ENCODE data around the gene RPL3. TPM values are rescaled to one million over a fixed set of nuclear protein-coding genes. Genes with fewer than 3 reads are reported as not detected.
"Not testable (repeated sequence)": the region's sequence is repeated elsewhere in the genome, so short reads cannot be mapped to it uniquely, and the experiment has no call there.

Gene RPL3
- total RNA-seq, 4 donors from 2014 or later: 1,543 to 2,117 (median 1,973) TPM

GRCh38 chr22:39345231-39345630, 25.8 kb upstream of the RPL3 start:
- DNase-seq (ENCODE audit: low spot score) (no peak), ATAC-seq (ENCODE audit: low FRiP score) (no peak)
- TF ChIP-seq CTCF (IDR thresholded peaks at IDR 0.05): no peak

GRCh38 chr22:39344046-39344390, 24.6 kb upstream of the RPL3 start:
- no peak for DNase-seq (ENCODE audit: low spot score)
- no peak for ATAC-seq (ENCODE audit: low FRiP score)
- no peak for TF ChIP-seq CTCF (IDR thresholded peaks at IDR 0.05)

DNA sequence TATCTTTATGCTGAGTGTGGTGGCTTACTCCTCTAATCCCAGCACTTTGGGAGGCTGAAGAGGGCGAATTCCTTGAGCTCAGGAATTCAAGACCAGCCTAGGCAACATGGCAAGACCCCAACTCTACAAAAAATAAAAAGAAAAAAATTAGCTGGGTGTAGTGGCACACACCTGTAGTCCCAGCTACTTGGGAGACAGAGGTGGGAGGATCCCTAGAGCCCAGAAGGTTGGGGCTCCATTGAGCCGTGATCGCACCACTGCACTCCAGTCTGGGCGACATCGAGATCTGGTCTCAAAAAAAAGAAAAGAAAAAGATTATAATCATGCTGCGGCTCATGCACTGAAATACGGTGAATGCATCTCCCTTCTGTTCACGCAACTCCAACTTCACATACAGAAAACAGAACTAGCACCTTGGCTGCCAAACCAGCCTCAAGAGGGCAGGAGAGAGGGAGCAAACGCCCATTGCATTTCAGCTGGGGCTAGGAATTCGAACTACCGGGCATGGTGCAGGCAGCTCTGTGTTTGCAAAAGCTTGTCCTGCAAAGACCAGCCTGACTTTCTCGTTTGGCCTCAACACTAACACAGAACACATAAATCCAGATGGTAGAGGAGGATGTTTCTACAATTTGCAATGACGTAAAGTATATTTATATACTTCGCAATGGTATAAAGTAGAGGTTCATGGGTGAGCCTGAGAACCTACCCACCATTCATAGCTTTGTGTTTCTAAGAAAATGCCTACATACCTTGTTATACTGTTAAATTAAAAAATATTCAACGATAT, 24.0 kb upstream of the RPL3 start:
- ATAC-seq (ENCODE audit: low FRiP score) (peak; percentile 74), DNase-seq (ENCODE audit: low spot score) (no peak)
- TF ChIP-seq CTCF (IDR thresholded peaks at IDR 0.05): no peak

GRCh38 chr22:39341179-39341578, 21.8 kb upstream of the RPL3 start:
- DNase-seq (ENCODE audit: low spot score) (no peak), ATAC-seq (ENCODE audit: low FRiP score) (no peak)
- TF ChIP-seq CTCF (IDR thresholded peaks at IDR 0.05): no peak

DNA sequence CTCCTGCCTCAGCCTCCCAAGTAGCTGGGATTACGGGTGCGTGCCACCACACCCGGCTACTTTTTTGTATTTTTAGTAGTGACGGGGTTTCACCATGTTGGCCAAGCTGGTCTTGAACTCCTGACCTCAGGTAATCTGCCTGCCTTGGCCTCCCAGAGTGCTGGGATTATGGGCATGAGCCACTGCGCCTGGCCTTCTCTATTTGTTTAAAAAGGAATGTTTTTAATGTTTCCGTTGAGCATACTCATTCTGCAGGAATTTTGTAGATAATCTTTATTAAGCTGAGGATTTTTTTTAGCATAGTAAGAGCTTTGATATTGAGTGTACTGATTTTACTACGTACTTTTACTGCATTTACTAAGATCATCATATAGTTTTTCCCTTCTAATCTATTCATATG, 20.4 kb upstream of the RPL3 start:
- not testable (repeated sequence) for DNase-seq (ENCODE audit: low spot score); ATAC-seq (ENCODE audit: low FRiP score)

DNA sequence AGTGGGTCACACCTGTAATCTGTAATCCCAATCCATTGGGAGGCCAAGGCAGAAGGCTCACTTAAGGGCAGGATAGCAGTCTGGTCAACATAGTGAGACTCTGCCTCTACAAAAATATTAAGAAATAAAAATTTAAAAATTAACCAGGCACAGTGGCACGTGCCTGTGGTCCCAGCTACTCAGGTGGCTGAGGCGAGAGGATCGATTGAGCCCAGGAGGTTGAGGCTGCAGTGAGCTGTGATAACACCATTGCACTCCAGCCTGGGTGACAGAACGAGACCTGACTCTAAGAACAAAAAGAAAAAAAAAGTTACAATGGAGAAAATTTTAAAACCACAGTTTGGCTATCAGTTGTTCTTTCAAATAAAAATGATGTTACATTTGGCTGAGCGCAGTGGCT, 17.0 kb upstream of the RPL3 start:
- no peak for ATAC-seq (ENCODE audit: low FRiP score)
- no peak for TF ChIP-seq CTCF (IDR thresholded peaks at IDR 0.05)
- no peak for DNase-seq (ENCODE audit: low spot score)

DNA sequence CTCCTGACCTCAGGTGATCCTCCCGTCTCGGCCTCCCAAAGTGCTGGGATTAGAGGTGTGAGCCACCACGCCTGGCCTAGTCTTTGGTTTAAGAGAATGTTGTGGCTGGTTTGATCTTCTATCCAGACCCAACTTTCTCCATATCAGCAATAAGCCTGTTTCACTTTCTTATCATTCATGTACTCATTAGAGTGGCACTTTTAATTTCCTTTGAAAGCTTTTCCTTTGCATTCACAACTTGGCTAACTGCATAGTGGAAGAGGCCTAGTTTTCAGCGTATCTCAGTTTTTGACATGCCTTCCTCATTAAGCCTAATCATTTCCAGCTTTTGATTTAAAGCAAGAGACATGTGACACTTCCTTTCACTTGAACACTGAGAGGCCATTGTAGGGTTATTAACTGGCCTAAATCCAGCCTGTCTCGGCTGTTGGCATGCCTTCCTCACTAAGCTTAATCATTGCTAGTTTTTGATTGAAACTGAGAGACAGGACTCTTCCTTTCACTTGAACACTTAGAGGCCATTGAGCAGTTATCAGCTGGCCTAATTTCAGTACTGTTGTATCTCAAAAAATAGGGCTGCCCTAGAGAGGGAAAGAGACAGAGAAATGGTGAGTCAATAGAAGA, 13.1 kb upstream of the RPL3 start:
- TF ChIP-seq CTCF (IDR thresholded peaks at IDR 0.05): no peak
- ATAC-seq (ENCODE audit: low FRiP score) (no peak), DNase-seq (ENCODE audit: low spot score) (no peak)

DNA sequence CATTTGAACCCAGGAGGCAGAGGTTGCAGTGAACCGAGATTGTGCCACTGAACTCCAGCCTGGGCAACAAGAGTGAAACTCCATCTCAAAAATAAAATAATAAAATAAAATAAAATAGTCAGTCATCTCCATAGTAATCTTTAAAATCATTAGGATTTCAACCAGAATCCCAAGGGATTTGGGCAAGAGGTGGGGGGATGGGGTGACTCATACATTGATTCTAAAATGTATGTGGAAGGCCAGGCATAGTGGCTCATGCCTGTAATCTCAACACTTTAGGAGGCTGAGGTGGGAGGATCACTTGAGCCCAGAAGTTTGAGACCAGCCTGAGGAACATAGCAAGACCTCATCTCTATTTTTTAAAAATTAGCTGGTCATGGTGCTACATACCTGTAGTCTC, 11.1 kb upstream of the RPL3 start:
- not testable (repeated sequence) for ATAC-seq (ENCODE audit: low FRiP score); DNase-seq (ENCODE audit: low spot score)
